ENCODE measurements around the gene LONRF3.

LONRF3 gene

GRCh38 chrX:118974088-118974907 lies at the start of gene LONRF3:
TSS of gene LONRF3 (plus strand) at chrX:118974618. CDS start at chrX:118974781, 163 bp downstream.
- peak; percentile 78 for DNase-seq

GRCh38 chrX:118928151-118928550 lies 46.3 kb upstream of the LONRF3 start:
- no peak for DNase-seq

GRCh38 chrX:118935352-118935751 lies 39.1 kb upstream of the LONRF3 start:
- DNase-seq, result no peak

- no peak for DNase-seq
Observed at GRCh38 chrX:118941147-118941546, 33.3 kb upstream of the LONRF3 start.

GRCh38 chrX:118943102-118943501 lies 31.3 kb upstream of the LONRF3 start:
- DNase-seq, result no peak

- DNase-seq, result no peak
Observed at GRCh38 chrX:118945921-118946320, 28.5 kb upstream of the LONRF3 start.

GRCh38 chrX:118948270-118948669 lies 26.1 kb upstream of the LONRF3 start:
- no peak for DNase-seq

GRCh38 chrX:118961866-118962560 lies 12.4 kb upstream of the LONRF3 start:
- no peak for DNase-seq

GRCh38 chrX:118963159-118963558 lies 11.3 kb upstream of the LONRF3 start:
- no peak for DNase-seq

- DNase-seq, result no peak
Observed at GRCh38 chrX:118964252-118964651, 10.2 kb upstream of the LONRF3 start.

- no peak for DNase-seq
Observed at GRCh38 chrX:118965395-118965794, 9.0 kb upstream of the LONRF3 start.

- no peak for DNase-seq
Observed at GRCh38 chrX:118968031-118968430, 6.4 kb upstream of the LONRF3 start.

- no peak for DNase-seq
Observed at GRCh38 chrX:118971552-118971951, 2.9 kb upstream of the LONRF3 start.

GRCh38 chrX:118973389-118974087 lies 880 bp upstream of the LONRF3 start:
- DNase-seq, result no peak

- DNase-seq, result peak; percentile 53
Observed at GRCh38 chrX:118974908-118975671, 672 bp downstream of the LONRF3 start.

- peak; percentile 70 for DNase-seq
Observed at GRCh38 chrX:118975831-118976598, 1.6 kb downstream of the LONRF3 start.

GRCh38 chrX:118976599-118977340 lies 2.4 kb downstream of the LONRF3 start:
- DNase-seq, result peak; percentile 27

GRCh38 chrX:118977424-118977823 lies 3.0 kb downstream of the LONRF3 start:
- no peak for DNase-seq

GRCh38 chrX:118978451-118978850 lies 4.0 kb downstream of the LONRF3 start:
- no peak for DNase-seq

GRCh38 chrX:118980761-118981160 lies 6.3 kb downstream of the LONRF3 start:
- no peak for DNase-seq

- no peak for DNase-seq
Observed at GRCh38 chrX:118983513-118983912, 9.1 kb downstream of the LONRF3 start.
